ENCODE measurements around the gene LCLAT1.
"Not testable (repeated sequence)": the region's sequence is repeated elsewhere in the genome, so short reads cannot be mapped to it uniquely, and the experiment has no call there.

LCLAT1 gene

GRCh38 chr2:30590407-30590806, 143.4 kb downstream of the LCLAT1 start:
- no peak for DNase-seq (ENCODE audit: low read depth, low spot score)

- DNase-seq (ENCODE audit: low read depth, low spot score): no peak
Observed at GRCh38 chr2:30591186-30591585, 144.1 kb downstream of the LCLAT1 start.

- no peak for DNase-seq (ENCODE audit: low read depth, low spot score)
Observed at GRCh38 chr2:30601375-30601774, 154.3 kb downstream of the LCLAT1 start.

GRCh38 chr2:30605197-30605596, 158.2 kb downstream of the LCLAT1 start:
- DNase-seq (ENCODE audit: low read depth, low spot score): no peak

GRCh38 chr2:30608643-30609042, 161.6 kb downstream of the LCLAT1 start:
- no peak for DNase-seq (ENCODE audit: low read depth, low spot score)

- DNase-seq (ENCODE audit: low read depth, low spot score): no peak
Observed at GRCh38 chr2:30611583-30611982, 164.5 kb downstream of the LCLAT1 start.

- DNase-seq (ENCODE audit: low read depth, low spot score): no peak
Observed at GRCh38 chr2:30612371-30612770, 165.3 kb downstream of the LCLAT1 start.

- no peak for DNase-seq (ENCODE audit: low read depth, low spot score)
Observed at GRCh38 chr2:30613001-30613400, 166.0 kb downstream of the LCLAT1 start.

- not testable (repeated sequence) for DNase-seq (ENCODE audit: low read depth, low spot score)
Observed at GRCh38 chr2:30614227-30614626, 167.2 kb downstream of the LCLAT1 start.

- no peak for DNase-seq (ENCODE audit: low read depth, low spot score)
Observed at GRCh38 chr2:30615926-30616325, 168.9 kb downstream of the LCLAT1 start.

- no peak for DNase-seq (ENCODE audit: low read depth, low spot score)
Observed at GRCh38 chr2:30620102-30620501, 173.1 kb downstream of the LCLAT1 start.

GRCh38 chr2:30621836-30622235, 174.8 kb downstream of the LCLAT1 start:
- DNase-seq (ENCODE audit: low read depth, low spot score): no peak

- DNase-seq (ENCODE audit: low read depth, low spot score): no peak
Observed at GRCh38 chr2:30622452-30622851, 175.4 kb downstream of the LCLAT1 start.

GRCh38 chr2:30625276-30625675, 178.2 kb downstream of the LCLAT1 start:
- DNase-seq (ENCODE audit: low read depth, low spot score): no peak

- no peak for DNase-seq (ENCODE audit: low read depth, low spot score)
Observed at GRCh38 chr2:30625701-30626100, 178.7 kb downstream of the LCLAT1 start.

- DNase-seq (ENCODE audit: low read depth, low spot score): no peak
Observed at GRCh38 chr2:30626397-30626796, 179.4 kb downstream of the LCLAT1 start.

GRCh38 chr2:30627151-30627550, 180.1 kb downstream of the LCLAT1 start:
- DNase-seq (ENCODE audit: low read depth, low spot score): no peak

- no peak for DNase-seq (ENCODE audit: low read depth, low spot score)
Observed at GRCh38 chr2:30628341-30628740, 181.3 kb downstream of the LCLAT1 start.

- DNase-seq (ENCODE audit: low read depth, low spot score): no peak
Observed at GRCh38 chr2:30629866-30630265, 182.8 kb downstream of the LCLAT1 start.

GRCh38 chr2:30631051-30631671, 184.1 kb downstream of the LCLAT1 start:
- DNase-seq (ENCODE audit: low read depth, low spot score): no peak

- DNase-seq (ENCODE audit: low read depth, low spot score): no peak
Observed at GRCh38 chr2:30633039-30633438, 186.0 kb downstream of the LCLAT1 start.

GRCh38 chr2:30636311-30636710, 189.3 kb downstream of the LCLAT1 start:
- no peak for DNase-seq (ENCODE audit: low read depth, low spot score)

- DNase-seq (ENCODE audit: low read depth, low spot score): no peak
Observed at GRCh38 chr2:30639836-30640235, 192.8 kb downstream of the LCLAT1 start.

- no peak for DNase-seq (ENCODE audit: low read depth, low spot score)
Observed at GRCh38 chr2:30641765-30642345, 194.8 kb downstream of the LCLAT1 start.
